Measurements from ENCODE around the gene NFYC. TPM values are rescaled to one million over a fixed set of nuclear protein-coding genes. Genes with fewer than 3 reads are reported as not detected.

The NFYC gene
- total RNA-seq, 2 donors from 2014 or later = 46.9 to 62.2 TPM

- Histone ChIP-seq H3K27me3 (no peaks in the 10 kb centered on the region), H3K9me3 (no peaks in the 10 kb centered on the region), H3K36me3 (no peaks in the 10 kb centered on the region), H3K4me1 (no peaks in the 10 kb centered on the region), H3K4me3 (no peak overlapping the region), H3K27ac (no peak overlapping the region), H3K9ac (ENCODE audit: low read depth in 2 of 2, low read length in 2 of 2) (no peak overlapping the region)
- DNase-seq = no peak
- intact Hi-C loops (cut with DNase I) = loop anchor here (5.0 kb wide), 1 partner anchor 182 kb away; no protein-coding TSS in a partner anchor
- no peak for TF ChIP-seq CTCF (IDR thresholded peaks at IDR 0.05)
Observed at GRCh38 chr1:40769815-40770214, 78.3 kb downstream of the NFYC start.

- Histone ChIP-seq H3K36me3 (no peaks in the 10 kb centered on the region), H3K4me1 (no peaks in the 10 kb centered on the region), H3K9ac (ENCODE audit: low read depth in 2 of 2, low read length in 2 of 2) (no peak overlapping the region), H3K27ac (no peak overlapping the region), H3K4me3 (no peak overlapping the region), H3K9me3 (no peaks in the 10 kb centered on the region), H3K27me3 (no peaks in the 10 kb centered on the region)
- no peak for DNase-seq
- intact Hi-C loops (cut with DNase I) = loop anchor here (5.0 kb wide), 1 partner anchor 182 kb away; no protein-coding TSS in a partner anchor
- TF ChIP-seq CTCF (IDR thresholded peaks at IDR 0.05) = no peak
Observed at GRCh38 chr1:40770296-40771070, 79.0 kb downstream of the NFYC start.

GRCh38 chr1:40772146-40772955 is 80.8 kb downstream of the NFYC start:
- Histone ChIP-seq H3K27ac (no peak overlapping the region), H3K9me3 (no peaks in the 10 kb centered on the region), H3K36me3 (no peaks in the 10 kb centered on the region), H3K4me3 (no peak overlapping the region), H3K4me1 (no peaks in the 10 kb centered on the region), H3K9ac (ENCODE audit: low read depth in 2 of 2, low read length in 2 of 2) (no peak overlapping the region), H3K27me3 (no peaks in the 10 kb centered on the region)
- intact Hi-C loops (cut with DNase I) = loop anchor here (5.0 kb wide), 1 partner anchor 180 kb away; no protein-coding TSS in a partner anchor
- DNase-seq = no peak
- TF ChIP-seq CTCF (IDR thresholded peaks at IDR 0.05) = no peak

GRCh38 chr1:40773748-40774265 is 82.3 kb downstream of the NFYC start:
- H3K27ac ChIP-seq = no peak overlapping the region
- intact Hi-C loops (cut with DNase I) = loop anchor here (2.0 to 5.0 kb wide), 2 partner anchors 75 to 178 kb away; no protein-coding TSS in a partner anchor
- H3K9ac ChIP-seq (ENCODE audit: low read depth in 2 of 2, low read length in 2 of 2) = no peak overlapping the region
- DNase-seq = no peak
- H3K4me3 ChIP-seq = no peak overlapping the region
- no peaks in the 10 kb centered on the region for H3K36me3 ChIP-seq
- no peaks in the 10 kb centered on the region for H3K4me1 ChIP-seq
- no peak for TF ChIP-seq CTCF (IDR thresholded peaks at IDR 0.05)
- H3K27me3 ChIP-seq = no peaks in the 10 kb centered on the region
- H3K9me3 ChIP-seq = no peaks in the 10 kb centered on the region

GRCh38 chr1:40774266-40774998 is 82.9 kb downstream of the NFYC start:
- Histone ChIP-seq H3K27ac (no peak overlapping the region), H3K4me3 (no peak overlapping the region), H3K9me3 (no peaks in the 10 kb centered on the region), H3K9ac (ENCODE audit: low read depth in 2 of 2, low read length in 2 of 2) (no peak overlapping the region), H3K4me1 (no peaks in the 10 kb centered on the region), H3K36me3 (no peaks in the 10 kb centered on the region), H3K27me3 (no peaks in the 10 kb centered on the region)
- peak; percentile 63 for DNase-seq
- intact Hi-C loops (cut with DNase I) = loop anchor here (2.0 to 5.0 kb wide), 2 partner anchors 74 to 178 kb away; no protein-coding TSS in a partner anchor
- peak; percentile 82 for TF ChIP-seq CTCF (IDR thresholded peaks at IDR 0.05)
